GM12873 (cell line): ENCODE data around the gene ECHDC1.

ENCODE experiments used
- TF ChIP-seq, protein P1 (sequence below): IDR thresholded peaks from 2 replicates; pipeline ENCODE4 v1.5.1; 2012; ENCODE audit warnings: low read depth, mild to moderate bottlenecking, moderate library complexity, low read length, control low read depth; ENCODE audit not compliant: insufficient read depth; ENCODE audit errors: missing control alignments

Gene ECHDC1

DNA sequence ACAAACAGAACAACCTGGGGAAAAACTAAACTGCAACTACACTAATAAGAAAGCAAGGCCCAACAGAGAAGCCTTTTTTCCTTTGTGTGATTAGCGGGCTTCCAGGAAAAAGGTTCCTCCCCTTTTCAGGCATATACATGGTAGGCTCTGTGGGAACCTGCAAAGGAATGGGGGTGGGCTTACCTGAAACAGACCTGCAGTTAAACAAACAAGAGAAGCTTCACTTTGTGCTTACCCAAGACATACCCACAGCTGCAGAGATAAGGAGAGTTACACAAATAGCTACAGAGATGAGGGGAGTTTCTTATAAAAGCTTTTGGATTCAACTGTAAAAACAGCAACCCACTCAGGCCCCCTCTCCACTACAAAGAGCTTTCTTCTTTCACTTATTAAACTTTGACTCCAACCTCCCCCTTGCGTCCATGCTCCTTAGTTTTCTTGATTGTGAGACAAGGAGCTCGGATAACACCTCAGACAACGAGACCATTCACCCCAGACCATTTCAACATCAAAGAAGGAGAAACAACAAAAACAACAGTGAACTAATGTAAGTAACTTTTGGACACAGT lies 45.8 kb downstream of the ECHDC1 start:
- TF ChIP-seq, protein P1, sequence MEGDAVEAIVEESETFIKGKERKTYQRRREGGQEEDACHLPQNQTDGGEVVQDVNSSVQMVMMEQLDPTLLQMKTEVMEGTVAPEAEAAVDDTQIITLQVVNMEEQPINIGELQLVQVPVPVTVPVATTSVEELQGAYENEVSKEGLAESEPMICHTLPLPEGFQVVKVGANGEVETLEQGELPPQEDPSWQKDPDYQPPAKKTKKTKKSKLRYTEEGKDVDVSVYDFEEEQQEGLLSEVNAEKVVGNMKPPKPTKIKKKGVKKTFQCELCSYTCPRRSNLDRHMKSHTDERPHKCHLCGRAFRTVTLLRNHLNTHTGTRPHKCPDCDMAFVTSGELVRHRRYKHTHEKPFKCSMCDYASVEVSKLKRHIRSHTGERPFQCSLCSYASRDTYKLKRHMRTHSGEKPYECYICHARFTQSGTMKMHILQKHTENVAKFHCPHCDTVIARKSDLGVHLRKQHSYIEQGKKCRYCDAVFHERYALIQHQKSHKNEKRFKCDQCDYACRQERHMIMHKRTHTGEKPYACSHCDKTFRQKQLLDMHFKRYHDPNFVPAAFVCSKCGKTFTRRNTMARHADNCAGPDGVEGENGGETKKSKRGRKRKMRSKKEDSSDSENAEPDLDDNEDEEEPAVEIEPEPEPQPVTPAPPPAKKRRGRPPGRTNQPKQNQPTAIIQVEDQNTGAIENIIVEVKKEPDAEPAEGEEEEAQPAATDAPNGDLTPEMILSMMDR, result no peak

GRCh38 chr6:127291495-127291894 lies 51.9 kb downstream of the ECHDC1 start:
- TF ChIP-seq, protein P1, result no peak

DNA sequence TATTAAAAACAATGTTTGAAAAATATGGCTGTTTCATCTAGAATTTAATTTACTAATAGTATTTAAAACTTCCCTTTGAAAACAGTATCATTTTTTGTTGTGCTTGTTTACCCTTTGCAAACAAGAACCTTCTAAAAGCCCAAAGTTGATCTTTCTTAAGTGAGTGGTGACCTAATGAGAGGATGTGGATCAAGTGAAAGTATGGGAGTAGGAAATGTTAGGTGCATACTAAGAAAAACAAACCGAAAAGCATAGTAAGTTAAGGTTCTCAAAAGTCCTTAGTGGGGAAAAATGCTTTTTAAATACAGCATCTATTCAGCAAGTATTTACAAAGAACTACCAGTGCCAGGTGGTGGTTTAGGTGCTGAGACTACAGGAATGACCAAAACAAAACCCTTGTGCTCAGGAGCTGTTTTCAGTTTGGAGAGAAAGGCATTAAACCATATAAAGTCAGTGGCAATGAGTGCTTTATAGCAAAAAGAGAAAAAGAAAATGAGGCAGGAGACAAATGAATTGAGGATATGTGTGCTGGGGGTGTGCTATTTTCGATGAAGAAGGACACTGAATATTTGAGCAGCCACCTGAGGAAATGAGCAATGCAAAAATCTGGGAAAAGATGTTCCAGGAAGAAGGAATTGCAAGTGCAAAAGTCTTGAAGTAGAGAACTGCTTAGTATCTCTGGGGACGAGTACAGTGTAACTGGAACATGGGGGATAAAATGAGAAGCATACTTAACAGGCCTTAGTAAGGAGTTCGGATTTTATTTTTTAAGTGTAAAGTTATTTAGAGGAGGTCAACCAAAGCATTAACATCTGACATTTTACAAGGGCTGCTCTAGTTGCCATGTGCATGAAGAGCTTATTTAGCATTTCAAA lies 52.8 kb downstream of the ECHDC1 start:
- TF ChIP-seq, protein P1, result no peak

- TF ChIP-seq, protein P1, result no peak
These were observed 53.5 kb downstream of the ECHDC1 start for GRCh38 chr6:127289934-127290333.

- TF ChIP-seq, protein P1, result no peak
These were observed 54.7 kb downstream of the ECHDC1 start for GRCh38 chr6:127288705-127289104.

- TF ChIP-seq, protein P1, result no peak
These were observed 61.2 kb downstream of the ECHDC1 start for GRCh38 chr6:127282184-127282583.

- TF ChIP-seq, protein P1, result no peak
These were observed 63.6 kb downstream of the ECHDC1 start for GRCh38 chr6:127279815-127280214.
